Measurements from ENCODE around the gene SLK.

SLK gene

GRCh38 chr10:104038958-104039752, 72.2 kb downstream of the SLK start:
- DNase-seq (ENCODE audit: low read depth) = no peak
- no peak overlapping the region for H3K4me3 ChIP-seq (ENCODE audit: low read length)
- no peak for TF ChIP-seq CTCF (conservative IDR thresholded peaks at IDR 0.05; ENCODE audit: low read depth, low read length)

GRCh38 chr10:104040382-104040781, 73.4 kb downstream of the SLK start:
- no peak for TF ChIP-seq CTCF (conservative IDR thresholded peaks at IDR 0.05; ENCODE audit: low read depth, low read length)
- H3K4me3 ChIP-seq (ENCODE audit: low read length) = no peak overlapping the region
- DNase-seq (ENCODE audit: low read depth) = no peak

GRCh38 chr10:104040862-104041789, 74.2 kb downstream of the SLK start:
- DNase-seq (ENCODE audit: low read depth) = no peak
- H3K4me3 ChIP-seq (ENCODE audit: low read length) = no peak overlapping the region
- no peak for TF ChIP-seq CTCF (conservative IDR thresholded peaks at IDR 0.05; ENCODE audit: low read depth, low read length)

GRCh38 chr10:104041891-104042535, 75.1 kb downstream of the SLK start:
- H3K4me3 ChIP-seq (ENCODE audit: low read length) = no peak overlapping the region
- DNase-seq (ENCODE audit: low read depth) = no peak
- no peak for TF ChIP-seq CTCF (conservative IDR thresholded peaks at IDR 0.05; ENCODE audit: low read depth, low read length)

- no peak for TF ChIP-seq CTCF (conservative IDR thresholded peaks at IDR 0.05; ENCODE audit: low read depth, low read length)
- no peak overlapping the region for H3K4me3 ChIP-seq (ENCODE audit: low read length)
- no peak for DNase-seq (ENCODE audit: low read depth)
Measured at GRCh38 chr10:104043185-104043830, 76.4 kb downstream of the SLK start.

GRCh38 chr10:104043854-104044253, 76.9 kb downstream of the SLK start:
- DNase-seq (ENCODE audit: low read depth) = no peak
- no peak overlapping the region for H3K4me3 ChIP-seq (ENCODE audit: low read length)
- no peak for TF ChIP-seq CTCF (conservative IDR thresholded peaks at IDR 0.05; ENCODE audit: low read depth, low read length)
